GM10266 (cell line): ENCODE data around the gene MPV17.
"Not testable (repeated sequence)": the region's sequence is repeated elsewhere in the genome, so short reads cannot be mapped to it uniquely, and the experiment has no call there.

Experiments used
- DNase-seq: peaks from one replicate; pipeline ENCODE4 v3.0.0; 2012; ENCODE audit errors: extremely low spot score
- TF ChIP-seq, protein P1 (sequence below): IDR thresholded peaks from 2 replicates; pipeline ENCODE4 v1.5.1; 2012; ENCODE audit warnings: mild to moderate bottlenecking, low read depth; ENCODE audit not compliant: control insufficient read depth, insufficient read depth; ENCODE audit errors: missing control alignments

The MPV17 gene

DNA sequence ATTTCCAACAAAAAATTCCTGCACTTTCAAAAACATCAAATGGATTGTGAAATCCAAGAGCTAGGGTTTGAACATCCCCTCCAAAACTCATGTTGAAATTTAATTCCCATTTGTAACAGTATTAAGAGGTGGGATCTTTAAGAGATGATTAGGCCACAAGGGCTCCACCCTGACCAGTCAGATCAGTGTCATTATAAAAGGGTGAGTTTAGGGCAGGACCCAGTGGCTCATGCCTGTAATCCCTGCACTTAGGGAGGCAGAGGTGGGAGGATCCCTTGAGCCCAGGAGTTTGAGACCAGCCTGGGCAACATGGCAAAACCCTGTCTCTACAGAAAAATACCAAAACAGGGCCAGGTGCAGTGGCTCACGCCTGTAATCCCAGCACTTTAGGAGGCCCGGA, 24.7 kb upstream of the MPV17 start:
- TF ChIP-seq, protein P1, sequence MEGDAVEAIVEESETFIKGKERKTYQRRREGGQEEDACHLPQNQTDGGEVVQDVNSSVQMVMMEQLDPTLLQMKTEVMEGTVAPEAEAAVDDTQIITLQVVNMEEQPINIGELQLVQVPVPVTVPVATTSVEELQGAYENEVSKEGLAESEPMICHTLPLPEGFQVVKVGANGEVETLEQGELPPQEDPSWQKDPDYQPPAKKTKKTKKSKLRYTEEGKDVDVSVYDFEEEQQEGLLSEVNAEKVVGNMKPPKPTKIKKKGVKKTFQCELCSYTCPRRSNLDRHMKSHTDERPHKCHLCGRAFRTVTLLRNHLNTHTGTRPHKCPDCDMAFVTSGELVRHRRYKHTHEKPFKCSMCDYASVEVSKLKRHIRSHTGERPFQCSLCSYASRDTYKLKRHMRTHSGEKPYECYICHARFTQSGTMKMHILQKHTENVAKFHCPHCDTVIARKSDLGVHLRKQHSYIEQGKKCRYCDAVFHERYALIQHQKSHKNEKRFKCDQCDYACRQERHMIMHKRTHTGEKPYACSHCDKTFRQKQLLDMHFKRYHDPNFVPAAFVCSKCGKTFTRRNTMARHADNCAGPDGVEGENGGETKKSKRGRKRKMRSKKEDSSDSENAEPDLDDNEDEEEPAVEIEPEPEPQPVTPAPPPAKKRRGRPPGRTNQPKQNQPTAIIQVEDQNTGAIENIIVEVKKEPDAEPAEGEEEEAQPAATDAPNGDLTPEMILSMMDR, result no peak
- DNase-seq, result no peak

DNA sequence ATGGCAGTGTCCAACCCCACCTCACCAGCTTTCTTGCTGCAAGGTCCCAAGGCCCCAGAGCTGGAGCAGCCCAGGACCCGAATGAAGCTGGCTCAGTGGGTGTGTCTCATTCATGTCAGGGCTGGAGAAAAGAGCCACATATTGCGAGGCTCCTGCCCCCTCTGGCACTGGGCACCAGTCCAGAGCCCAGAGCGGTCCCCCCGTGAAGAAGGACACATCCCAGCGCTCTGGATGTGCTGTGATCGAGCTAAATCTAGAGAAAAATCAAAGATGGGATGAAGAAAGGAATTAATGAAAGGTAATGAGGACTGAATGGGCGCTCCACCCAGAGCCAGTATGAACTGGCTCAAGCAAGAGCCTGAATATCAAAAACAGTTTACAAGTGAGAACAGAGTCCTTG, 13.3 kb upstream of the MPV17 start:
- no peak for DNase-seq
- TF ChIP-seq, protein P1, result no peak

DNA sequence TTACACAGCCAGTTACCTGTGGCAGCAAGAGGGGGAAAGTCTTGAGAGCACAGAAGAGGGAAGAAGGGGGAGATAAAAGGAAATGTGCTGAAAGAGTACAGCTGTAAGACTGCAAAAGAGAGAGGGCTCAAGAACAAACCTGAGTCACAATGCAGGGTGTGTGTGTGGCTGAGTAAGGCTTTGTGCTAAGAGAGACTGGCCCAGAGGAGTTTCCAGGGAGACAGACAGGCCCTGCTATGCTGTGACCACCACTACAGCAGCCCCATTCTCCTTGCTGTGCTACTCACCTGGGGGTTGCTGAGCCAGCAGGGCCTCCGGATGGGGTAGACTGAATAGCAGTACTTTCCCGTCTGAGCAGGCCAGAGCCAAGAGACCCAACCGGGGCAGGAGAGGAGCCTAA, 12.4 kb upstream of the MPV17 start:
- TF ChIP-seq, protein P1, result no peak
- no peak for DNase-seq

DNA sequence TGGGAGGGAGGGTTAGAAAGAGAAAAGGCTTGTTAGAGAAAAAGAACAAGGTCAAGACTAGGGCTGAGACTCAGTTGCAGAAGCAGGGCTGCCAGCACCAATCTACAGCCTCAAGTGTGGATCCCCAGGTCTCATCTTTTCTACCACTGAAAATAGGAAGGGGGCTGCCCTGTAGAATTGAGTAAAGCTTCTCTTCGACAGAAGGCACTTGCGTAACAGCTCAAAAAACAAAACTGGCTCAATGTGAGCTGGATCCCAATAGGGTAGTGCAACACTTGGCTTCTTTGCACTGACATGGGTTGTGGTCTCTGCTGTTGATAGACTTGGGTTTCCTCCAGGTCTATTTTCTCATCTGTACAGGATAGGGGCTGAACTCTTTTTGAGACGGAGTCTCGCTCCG, 1.8 kb upstream of the MPV17 start:
- DNase-seq, result no peak
- TF ChIP-seq, protein P1, result no peak

DNA sequence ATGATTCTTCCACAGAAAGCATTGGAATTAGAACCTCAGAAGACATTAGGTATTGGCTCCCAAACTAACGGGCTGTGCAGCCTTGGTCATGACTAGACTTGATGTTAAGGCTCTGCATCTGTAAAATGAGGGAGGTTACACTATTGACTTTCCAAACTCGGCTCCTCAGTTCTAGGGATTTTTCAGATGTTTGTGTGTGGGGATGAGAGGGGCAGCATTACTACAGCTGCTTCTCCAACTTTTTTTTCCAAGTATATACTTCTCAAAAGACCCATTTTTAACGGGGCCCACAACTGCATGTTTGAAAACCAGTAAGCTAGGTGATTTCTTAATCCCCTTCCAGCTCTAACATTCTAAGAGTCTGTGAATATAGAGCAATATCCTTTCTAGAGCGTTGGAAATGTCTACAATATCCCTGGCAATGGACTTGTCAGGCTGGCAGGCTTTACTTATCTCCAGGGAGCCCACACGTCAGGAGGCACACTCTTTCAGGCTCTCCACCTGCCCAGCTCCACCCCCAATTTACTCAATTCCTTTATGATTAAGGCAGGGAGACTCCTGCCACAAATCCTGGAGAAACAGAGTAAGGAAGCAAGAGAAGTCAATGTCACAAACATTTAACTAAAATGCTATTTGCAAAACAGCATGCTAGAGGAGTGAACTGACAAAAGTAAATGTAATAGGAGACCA, 844 bp upstream of the MPV17 start:
- no peak for DNase-seq

DNA sequence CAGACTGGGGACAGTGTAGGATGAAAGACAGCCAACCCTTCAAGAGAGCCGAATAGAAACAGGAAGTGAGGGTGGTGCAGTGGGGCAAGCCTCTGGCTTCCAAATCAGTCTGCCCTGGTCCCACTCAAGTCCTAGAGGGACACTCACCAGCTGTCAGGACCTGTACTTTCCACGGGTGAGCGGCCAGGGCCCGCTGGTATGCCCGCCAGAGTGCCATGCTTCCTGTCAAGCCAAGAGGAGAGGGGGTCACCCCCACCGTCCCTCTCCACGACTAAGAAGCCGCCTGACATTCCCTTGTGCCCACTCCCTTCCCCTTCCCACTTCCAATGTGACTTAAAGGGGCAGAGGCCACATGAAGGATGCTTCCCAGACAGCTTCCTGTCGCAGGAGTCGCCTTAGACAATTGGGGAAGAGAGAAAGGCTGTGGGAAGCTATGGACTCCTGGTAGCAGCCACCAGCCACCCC, 564 bp downstream of the MPV17 start:
- TF ChIP-seq, protein P1, result no peak
- no peak for DNase-seq

More for the DNA sequence above, 844 bp upstream of the MPV17 start:
- TF ChIP-seq, protein P1, result no peak

DNA sequence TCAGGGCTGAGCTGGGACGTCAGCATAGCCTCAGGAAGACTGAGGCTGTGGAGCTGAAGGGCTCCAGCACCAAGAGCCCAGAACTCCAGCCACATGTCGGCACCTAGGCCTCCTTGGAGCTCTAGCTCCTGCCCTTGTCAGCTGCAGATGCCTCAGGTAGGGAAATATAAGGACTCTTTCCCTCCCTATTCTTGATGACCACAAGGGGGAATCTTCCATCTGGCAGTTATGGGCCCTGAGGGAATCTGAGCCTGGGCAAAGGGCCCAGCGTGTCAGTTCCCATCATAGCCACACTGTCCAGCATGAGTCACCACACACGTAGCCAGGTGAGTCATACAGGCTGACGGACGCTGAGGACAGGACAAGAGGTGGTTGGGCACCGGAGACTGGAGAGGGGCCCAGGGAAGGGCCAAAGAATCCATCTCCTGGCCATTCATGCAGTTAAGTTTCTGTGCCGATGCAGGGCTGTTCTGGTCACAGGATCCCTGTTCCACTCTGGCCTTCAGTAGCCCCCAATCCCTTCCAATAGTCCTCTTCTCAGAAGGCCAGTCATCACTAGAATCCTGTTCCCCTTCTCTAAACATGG, 1.8 kb downstream of the MPV17 start:
- DNase-seq, result no peak
- TF ChIP-seq, protein P1, result no peak

DNA sequence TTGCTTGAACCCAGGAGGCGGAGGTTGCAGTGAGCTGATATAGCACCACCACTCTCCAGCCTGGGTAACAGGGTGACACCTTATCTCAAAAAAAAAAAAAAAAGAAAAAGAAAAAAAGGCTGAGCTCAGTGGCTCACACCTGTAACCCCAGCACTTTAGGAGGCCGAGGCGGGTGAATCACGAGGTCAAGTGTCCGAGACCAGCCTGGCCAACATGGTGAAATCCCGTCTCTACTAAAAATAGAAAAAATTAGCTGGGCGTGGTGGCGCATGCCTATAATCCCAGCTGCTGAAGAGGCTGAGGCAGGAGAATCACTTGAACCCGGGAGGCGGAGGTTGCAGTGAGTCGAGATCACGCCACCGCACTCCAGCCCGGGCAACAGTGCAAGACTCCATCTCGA, 3.1 kb downstream of the MPV17 start:
- DNase-seq, result not testable (repeated sequence)
